ENCODE measurements around the gene RARS2.

Gene RARS2

DNA sequence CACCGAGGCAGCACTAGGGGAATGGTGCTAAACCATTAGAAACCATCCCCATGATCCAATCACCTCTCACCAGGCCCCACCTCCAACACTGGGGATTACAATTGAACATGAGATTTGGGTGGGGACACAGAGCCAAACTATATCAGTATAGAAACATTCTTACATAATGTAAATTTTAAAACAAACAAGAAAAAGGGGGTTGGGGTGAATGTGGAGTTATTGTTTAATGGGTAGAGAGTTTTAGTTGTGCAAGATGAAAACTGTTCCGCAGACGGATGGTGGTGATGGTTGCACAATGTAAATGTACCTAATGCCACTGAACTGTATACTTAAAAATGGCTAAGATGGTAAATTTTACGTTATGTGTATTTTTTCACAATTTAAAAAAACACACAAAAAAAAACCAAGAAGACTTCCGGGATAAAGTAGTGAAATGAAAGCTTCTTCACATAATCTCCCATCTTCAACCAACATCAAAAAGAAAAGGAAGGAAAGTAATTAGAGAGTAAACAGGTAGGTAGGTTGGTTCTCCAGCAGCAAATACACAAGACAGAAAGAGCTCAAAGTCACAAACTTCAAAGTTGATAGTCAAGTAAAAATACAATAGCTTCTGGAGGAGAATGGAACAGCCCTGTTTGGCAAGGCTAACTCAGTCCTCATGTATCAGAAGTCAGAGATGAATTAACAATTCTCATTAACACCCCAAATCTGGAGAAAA lies 16.3 kb downstream of the RARS2 start:
- no peak for DNase-seq

DNA sequence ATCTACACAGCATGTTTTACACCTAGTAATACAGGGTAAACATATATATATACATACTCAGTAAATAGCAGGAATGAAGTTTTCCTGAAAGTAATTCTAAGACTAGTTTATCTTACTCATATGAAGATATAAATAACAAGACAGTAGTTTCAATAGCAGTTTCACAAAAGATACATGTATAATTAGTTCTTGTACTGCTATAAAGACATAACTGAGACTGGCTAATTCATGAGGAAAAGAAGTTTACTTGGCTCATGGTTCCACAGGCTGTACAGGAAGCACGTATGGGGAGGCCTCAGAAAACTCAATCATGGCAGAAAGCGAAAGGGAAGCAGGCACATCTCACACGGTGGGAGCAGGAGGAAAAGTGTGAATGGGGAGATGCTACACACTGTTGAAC lies 16.9 kb downstream of the RARS2 start:
- DNase-seq = no peak

DNA sequence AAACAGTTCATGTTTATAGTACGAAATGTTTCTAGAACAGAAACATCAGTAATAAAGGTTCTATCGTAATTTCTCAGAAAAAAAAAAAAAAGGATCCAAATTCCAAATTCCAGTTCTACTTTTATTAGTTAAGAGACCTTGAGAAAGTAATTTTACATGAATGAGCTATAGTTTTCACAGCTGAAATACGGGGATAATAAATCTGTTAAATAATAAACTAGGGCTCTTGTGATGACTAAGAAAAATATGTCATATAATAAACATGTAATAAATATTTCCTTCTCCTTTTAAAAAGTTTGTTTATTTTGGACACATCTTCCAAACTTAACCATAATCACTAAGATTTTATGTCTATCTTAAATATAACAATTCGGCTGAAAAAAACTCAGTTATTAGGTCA lies 17.8 kb downstream of the RARS2 start:
- no peak for DNase-seq

DNA sequence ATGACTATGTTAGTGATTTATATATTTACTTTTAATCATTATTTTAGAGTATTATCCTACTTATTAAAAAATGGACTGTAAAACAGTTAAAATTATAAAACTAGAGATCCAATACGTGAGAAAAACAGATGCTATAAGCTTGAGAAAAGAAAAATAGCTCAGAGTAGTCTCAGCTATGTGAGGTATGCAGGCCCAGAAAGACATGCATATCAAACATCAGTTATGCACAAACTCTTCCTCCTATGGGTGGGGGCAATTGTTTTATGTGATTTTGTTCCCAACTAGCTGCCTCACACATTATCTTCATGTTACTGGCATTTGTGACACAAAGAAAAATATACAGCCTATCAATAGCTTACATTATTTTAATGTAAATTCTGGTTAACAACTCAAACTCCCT lies 28.8 kb downstream of the RARS2 start:
- DNase-seq = no peak

DNA sequence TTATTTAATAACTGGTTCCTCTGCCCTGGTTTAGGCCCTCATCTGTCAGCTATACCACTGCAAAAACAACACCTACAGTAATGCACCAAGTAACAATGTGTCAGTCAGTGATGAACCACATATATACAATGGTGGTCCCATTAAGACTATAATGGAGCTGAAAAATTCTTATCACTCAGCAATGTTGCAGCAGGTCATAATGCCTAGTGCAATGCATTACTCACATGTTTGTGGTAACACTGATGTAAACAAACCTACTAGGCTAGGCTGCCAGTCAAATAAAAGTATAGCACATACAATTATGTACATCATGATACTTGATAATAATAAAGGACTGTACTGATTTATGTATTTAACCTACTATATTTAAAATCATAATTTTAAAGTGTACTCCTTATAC lies 31.3 kb downstream of the RARS2 start:
- DNase-seq = no peak

DNA sequence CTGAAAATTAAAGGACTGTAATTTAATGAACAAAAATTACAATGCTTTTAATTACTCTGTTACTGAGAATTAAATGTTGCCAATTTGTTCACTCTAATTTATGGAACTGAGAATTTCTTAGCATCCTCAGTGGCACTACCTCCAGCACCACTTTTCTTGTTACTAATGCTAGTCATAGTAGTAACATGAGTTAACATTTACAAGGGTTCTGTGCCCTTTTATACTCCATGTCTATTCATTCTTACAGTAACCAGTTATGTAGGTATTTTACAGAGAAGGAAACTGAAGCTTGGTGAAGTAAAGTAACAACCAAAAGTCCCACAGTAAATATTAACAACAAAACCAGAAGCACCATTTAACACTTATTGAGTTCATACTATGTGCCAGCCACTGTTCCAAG lies 34.3 kb downstream of the RARS2 start:
- no peak for DNase-seq

DNA sequence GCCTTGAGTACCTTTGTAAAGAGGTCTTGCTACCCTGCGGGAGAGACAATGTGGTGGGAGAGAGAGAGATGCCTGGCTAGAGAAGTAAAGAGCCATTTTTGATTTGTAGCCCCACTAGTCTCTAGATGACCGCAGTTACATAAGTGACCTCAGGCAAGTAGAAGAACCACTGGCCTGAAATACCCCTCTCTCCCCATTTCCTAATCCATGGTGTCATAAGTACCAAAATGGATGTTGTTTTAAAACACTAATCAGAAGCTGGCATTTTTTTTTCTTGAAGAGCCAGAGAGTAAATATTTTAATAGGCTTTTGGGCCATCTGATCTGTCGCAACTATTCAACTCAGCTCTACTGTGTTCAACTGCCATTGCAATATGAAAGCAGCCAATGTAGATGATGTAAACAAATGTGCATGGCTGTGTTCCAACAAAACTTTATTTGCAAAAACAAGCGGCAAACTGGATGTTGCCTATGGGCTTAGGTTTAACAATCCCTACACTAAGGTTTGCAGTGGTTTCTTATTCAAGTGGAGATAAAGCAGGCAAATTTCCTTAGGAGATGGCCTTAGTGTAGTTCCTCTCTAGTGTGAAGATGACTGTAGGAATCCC lies 36.5 kb downstream of the RARS2 start:
- DNase-seq = no peak

DNA sequence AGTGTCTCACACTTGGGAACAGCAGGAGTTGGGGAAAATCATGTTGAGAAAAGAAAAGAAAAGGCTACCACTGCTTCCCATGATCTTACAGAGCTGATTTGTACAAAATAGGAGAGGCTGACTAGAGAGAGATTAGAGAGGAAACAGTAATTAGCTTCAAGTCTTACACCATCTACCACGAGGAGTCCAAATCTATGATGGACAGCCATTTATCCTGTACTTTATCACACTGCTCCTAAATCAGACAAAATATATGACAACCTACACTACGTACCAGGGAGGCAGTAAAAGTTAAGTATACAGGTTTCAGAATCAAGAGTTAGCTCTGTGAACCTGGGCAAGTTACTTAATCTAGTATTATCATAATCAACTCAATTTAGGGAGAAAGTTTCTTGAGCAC lies 38.0 kb downstream of the RARS2 start:
- no peak for DNase-seq

DNA sequence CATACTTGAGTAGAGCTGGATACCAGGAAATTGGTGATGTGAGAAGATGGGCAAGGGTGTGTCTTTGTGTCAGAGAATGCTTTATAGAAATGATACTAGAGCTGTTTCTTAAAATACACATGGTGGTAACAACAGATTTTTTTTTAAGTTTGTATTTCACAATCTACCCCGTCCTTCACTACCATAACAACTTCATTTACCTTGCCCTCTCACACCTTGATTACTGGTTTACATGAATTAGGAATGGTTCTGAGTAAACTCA lies 45.4 kb downstream of the RARS2 start:
- DNase-seq = no peak

DNA sequence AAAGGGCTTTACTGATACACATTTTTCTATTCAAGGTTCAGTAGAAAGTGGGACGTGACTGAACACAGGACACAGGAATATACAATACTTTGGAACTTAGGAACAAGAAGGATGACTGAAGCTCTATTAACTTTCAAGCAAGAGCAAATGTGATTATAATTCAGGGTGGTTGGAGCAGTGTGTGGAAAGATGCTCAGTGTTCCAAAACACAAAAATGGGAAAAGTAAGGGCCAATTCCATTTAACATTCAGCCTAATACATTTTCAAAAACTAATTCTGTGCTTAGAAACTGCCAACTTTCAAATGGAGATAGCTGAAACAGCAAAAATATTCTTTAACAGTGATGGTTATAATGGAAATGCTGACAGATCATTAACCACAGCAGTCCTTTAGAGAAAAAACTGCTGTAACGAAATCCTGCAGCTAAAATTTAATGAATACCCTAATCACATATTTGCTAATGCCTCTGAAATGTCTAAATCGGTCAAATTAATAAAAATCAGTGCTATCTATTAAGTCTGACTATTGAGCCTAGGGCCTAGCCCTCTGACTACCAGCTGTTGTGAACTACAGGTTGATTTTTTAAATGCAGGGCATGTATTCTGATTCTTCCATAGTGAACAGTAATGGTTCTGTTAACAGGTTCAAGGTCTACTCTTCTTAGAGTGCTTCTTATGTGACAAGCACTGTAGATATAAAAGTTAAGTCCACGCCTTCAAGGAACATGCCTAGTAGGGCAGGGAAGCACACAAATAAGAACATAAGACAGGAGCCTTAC lies 45.9 kb downstream of the RARS2 start:
- DNase-seq = no peak

DNA sequence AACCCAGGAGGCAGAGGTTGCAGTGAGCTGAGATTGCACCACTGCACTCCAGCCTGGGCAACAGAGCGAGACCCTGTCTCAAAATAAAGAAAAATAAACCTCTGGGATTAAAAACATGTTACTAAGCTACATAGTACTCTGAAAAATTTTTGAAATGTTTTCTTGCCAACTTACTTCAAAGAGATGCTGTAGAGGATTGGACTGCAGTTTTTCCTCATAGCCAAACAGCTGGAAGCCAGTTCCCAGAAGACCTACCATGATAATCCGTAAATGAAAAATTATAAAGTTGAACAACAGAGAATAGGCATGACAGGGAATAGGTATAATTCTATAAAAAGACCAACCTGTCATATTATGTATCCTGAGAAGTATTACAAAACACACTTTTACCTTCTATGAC lies 48.0 kb downstream of the RARS2 start:
- DNase-seq = no peak

DNA sequence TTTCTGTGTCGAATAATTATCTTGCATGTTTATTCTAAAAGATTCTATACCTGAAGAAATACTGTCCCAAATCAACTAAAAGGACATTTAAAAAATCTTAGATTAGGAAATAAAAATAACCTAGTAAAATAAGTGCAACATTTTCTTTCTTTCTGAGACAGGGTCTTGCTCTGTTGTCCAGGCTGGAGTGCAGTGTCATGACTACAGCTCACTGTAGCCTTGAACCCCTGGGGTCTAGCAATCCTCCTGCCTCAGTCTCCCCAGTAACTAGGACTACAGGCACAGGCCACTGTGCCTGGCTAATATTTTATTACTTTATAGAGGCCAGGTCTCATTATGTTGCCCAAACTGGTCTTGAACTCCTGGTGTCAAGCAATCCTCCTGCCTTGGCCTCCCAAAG lies 48.7 kb downstream of the RARS2 start:
- no peak for DNase-seq

DNA sequence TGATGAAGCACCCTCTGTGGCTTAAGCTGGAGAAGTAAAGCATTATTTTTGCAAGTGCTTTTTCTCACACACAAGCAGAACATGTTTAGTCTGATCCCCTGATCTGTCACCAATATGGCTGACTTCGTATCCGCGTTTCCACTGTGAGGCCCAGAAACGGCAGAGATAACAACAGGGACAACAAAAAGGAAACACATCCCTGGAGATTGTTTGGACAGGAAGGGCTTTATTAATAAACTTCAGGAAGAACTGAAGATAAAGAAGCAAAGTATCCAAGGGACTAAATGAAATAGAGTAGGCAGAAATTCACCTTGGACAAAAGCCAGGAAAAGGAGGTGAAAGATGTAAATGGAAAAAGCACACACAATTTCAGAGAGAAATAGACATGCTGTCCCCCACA lies 49.2 kb downstream of the RARS2 start:
- no peak for DNase-seq

DNA sequence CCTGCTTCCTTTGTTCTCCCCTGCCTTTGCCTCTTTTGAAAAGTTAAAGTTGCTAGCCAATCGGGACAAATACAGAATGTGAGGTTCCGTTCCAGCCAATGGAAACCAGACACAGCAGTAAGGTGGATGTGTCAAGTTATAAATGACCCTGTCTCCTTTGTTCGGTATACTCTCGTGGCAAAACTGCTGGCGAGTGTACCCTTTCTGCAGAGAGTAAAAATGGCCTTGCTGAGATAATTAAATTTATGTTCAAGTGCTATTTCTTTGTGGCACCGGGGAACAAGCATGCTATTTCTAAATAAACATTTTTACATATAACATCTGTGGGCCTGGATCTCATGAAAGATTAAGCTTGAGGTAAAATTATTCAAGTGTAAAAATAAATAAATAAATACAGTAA lies 50.2 kb downstream of the RARS2 start:
- no peak for DNase-seq

DNA sequence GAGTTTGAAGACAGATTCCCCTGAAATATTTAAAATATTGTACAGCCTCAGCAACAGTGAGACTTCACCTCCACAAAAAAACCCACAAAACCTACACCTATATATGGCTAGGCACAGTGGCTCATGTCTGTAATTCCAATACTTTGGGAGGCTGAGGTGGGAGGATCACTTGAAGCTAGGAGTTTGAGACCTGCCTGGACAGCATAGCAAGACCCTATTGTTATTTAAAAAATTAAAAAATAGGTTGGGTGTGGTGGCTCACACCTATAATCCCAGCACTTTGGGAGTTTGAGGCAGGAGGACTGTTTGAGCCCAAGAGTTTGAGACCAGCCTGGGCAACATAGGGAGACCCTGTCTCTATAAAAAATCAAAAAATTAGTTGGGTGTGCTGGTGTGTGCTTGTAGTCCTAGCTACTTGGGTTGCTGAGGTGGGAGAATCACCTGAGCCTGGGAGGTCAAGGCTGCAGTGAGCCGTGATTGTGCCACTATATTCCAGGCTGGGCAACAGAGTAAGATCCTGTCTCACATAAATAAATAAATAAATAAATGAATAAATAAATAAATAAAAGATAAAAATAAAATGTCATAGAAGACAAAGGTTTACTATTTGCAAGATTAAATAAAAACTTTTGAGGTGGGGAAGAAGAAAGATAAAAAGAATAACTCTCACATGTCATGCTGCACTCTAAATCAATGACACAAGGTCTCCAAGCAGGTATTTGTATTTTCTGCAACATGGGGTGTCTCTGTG lies 51.1 kb downstream of the RARS2 start:
- DNase-seq = no peak

DNA sequence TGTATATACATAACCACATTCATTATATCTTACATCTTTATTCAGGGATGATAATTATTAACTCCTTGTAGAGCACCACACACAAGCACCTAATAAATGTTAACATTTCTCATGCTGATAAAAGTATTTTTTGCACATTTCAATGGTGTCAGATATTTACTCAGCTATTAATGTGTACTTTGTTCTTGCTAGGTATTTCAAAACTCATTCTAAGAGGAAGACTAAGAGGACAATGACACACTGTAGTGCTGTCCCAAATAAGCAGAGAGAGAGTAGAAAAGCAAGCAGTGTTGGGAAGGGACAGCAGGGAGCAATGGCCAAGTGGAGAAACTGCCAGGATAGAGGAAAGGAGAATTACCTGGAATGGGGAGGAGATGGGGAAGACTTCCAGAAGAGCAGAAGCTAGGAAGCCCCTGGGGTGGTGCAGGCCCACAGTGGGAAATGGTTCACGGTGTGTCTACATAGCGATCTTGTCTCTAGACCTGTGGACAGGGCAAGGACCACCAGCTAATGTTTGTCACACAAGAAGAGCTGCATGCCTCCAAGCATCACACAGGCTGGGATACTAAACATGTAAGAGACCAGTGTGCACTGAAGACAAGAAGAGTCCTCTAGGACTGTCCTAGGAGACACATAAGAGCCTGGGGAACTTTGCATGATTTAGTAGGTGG lies 55.3 kb downstream of the RARS2 start:
- no peak for DNase-seq

DNA sequence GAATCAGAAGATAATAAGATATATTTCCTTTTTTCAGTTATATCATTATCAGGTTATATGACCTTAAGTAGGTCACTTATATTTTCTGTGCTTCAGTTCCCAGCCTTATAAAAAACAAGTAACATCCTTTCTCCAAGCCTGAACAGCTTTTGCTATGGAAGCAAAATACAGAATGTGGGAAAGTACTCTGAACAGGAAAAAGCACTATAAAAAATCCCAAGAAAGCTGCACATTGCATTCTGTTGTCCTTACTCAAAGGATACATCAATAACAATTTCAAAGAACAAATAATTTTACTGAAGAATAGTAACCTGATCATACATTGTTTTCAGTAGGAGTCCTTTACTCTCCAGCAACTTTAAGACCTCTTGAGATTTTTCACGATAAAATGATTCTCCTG lies 60.6 kb downstream of the RARS2 start:
- DNase-seq = no peak

DNA sequence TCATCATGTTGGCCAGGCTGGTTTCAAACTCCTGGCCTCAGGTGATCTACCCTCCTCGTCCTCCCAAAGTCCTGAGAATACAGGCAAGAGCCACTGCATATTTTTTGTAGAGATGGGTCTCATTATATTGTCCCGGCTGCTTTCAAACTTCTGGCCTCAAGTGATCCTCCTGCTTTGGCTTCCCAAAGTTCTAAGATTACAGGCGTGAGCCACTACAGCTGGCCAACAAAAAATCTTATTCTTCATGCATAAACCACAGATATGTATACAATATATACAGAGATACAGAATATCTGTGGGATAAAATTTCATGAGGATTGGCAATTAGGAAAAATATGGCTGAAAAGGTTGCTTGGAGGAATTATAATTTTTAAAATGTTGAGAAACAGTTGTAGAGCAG lies 67.1 kb downstream of the RARS2 start:
- DNase-seq = no peak

DNA sequence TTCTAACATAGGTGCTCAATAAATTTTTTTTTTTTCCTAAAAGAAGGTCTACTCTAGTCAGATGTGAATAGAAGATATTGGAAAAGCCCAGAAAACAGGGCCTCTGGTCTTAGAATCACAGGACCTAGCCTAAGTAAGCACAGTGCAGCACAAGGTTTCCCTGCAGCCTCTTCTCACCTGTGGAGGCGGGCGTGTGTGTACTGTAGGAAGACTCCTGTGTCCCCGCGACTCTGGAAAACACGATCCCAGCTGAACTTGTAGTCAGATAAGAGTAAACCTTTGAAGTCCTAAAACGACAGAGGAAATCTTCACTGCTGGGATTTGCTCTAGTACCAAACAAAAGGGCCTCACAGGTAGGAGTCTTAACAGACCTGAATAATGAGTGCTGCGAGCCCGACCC lies 71.3 kb downstream of the RARS2 start:
- DNase-seq = no peak

DNA sequence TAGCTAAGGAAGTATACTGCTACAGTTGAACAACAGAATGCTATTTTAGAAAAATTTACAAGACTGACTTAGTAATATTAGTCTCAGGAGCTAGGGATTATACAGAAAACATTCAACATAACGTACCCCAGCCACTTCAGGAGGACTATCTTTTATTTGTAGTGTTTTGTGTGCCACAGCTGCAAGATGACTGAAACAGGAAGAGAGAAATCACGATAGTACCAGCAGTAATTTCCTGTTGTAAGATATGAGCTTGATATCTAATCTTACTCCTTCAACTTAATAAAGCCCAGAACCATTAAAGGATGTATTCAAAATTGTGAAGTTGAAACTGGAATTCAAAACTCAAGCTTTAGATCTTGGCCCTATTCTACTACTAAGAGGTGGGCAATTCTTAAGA lies 75.0 kb downstream of the RARS2 start:
- no peak for DNase-seq

DNA sequence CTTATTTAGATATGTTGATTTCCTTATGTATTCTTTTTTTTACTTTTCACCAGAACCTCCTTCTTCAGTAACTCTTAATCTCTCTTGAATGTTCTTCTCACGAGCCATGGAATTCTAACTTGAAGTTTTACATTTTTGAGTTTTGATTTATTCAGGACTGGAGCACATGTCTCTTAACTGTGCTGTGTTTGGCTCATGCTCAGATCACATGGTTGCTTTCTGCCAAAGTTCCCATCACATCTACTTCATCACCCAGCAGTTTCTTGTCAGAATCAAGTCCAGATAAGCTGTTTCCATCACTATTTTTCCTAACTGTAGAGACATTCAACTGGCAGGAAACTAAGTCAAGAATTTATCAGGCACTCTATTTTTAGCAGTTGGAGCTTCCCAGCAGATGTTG lies 85.3 kb downstream of the RARS2 start:
- no peak for DNase-seq

DNA sequence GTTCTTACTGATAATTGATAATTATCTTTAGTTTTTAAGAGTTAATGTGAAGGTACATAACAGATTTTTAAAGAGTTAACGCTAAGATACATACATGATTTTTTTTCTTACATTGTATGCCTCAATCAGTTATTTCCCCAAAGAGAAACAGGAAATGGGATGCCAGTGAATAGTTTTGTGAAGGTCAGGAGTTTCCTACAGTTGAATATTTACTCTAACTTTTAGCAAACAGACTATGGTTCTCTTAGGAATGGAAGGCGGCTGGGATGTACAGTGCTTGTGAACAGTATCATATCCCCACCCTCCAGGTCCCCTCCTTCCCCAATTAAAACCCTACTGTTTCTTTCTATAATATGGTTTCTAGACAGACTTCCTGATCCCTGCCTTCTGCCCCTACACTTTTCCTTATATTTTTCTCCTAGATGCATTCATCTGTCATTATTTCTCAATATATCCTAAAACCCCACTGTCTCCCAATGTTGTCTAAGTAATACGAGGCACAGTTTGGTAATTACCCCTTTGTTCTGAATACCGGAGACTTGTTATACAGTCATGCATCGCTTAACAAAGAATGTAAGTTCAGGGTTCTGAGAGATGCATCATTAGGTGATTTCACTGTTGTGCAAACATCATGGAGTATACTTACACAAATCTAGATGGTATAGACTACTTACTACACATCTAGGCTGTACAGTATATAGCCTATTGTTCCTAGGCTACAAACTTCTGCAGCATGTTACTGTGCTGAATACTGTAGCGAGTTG lies 87.8 kb downstream of the RARS2 start:
- no peak for DNase-seq

DNA sequence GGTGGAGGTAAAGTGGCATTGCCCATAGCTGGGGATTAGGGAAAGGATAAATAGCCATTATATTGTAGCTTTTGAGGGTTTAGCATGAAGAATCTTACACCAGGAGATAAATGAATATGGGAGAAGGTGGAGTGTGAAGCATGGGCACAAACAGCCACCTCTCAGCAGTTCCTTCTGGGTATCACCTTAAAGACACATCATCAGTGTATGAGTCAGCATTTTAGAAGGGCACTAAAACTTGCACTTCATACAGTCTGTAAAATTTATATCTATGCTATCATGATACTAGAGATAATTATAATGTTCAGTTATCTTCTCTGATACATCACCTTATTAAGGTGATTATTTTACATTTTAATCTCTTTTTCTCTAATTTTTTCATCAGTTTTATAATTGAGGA lies 91.7 kb downstream of the RARS2 start:
- no peak for DNase-seq
